Measurements from ENCODE around the gene EIF5AL1.
"Not testable (repeated sequence)": the region's sequence is repeated elsewhere in the genome, so short reads cannot be mapped to it uniquely, and the experiment has no call there.

DNA sequence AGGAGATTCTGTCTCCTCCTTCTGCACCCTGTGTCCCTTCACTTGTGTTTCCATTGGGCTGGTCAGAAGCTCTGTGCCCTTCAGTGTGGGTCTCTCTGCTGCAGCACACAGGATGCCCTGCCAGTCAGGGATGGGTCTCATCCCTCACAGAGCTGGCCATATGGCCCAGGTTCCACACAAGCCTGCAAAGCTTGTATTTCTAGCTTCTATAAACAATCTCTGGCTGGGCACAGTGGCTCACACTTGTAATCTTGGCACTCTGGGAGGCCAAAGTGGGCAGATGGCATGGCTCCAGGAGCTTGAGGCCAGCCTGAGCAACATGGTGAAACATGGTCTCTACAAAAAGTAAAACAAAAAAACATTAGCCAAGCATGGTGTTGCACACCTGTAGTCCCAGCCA is 7.0 kb upstream of the EIF5AL1 start:
- TF ChIP-seq, protein P1, sequence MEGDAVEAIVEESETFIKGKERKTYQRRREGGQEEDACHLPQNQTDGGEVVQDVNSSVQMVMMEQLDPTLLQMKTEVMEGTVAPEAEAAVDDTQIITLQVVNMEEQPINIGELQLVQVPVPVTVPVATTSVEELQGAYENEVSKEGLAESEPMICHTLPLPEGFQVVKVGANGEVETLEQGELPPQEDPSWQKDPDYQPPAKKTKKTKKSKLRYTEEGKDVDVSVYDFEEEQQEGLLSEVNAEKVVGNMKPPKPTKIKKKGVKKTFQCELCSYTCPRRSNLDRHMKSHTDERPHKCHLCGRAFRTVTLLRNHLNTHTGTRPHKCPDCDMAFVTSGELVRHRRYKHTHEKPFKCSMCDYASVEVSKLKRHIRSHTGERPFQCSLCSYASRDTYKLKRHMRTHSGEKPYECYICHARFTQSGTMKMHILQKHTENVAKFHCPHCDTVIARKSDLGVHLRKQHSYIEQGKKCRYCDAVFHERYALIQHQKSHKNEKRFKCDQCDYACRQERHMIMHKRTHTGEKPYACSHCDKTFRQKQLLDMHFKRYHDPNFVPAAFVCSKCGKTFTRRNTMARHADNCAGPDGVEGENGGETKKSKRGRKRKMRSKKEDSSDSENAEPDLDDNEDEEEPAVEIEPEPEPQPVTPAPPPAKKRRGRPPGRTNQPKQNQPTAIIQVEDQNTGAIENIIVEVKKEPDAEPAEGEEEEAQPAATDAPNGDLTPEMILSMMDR (conservative IDR thresholded peaks at IDR 0.05 in 1 of 2, IDR thresholded peaks at IDR 0.05 in 1 of 2; ENCODE audit: extremely low read depth in 1 of 2, insufficient read depth in 1 of 2, low read depth in 1 of 2, low read length in 2 of 2): not testable (repeated sequence)
- not testable (repeated sequence) for TF ChIP-seq EZH2 (IDR thresholded peaks at IDR 0.05; ENCODE audit: borderline replicate concordance, low read length)

Measured in mammary epithelial cell (primary cell).